ENCODE results near the gene SPINT2.

GRCh38 chr19:38247126-38247525 is 17.2 kb upstream of the SPINT2 start:
- TF ChIP-seq POLR2A (IDR thresholded peaks at IDR 0.05) (no peak), CTCF (IDR thresholded peaks at IDR 0.05) (no peak), POLR2AphosphoS5 (IDR thresholded peaks at IDR 0.05) (no peak)
